PC-9 (cell line): ENCODE data around the gene HELT. TPM values are rescaled to one million over a fixed set of nuclear protein-coding genes. Genes with fewer than 3 reads are reported as not detected.

Experiments
- BruUV-seq: library from RNA; stranded (reverse); fragments of 400-500 nt; replicated peaks from 2 replicates; lab custom pipeline; 2021; lab: Mats Ljungman, UMichigan
- CTCF ChIA-PET: fragments of 300-600 bp; sonication (Branson Sonifier 250); formaldehyde crosslinking; loops from one replicate; lab custom pipeline; 2022; ENCODE audit warnings: antibody characterized with exemption; lab: Charles Lee
- POLR2A ChIA-PET: fragments of 300-600 bp; sonication (Branson Sonifier 250); formaldehyde crosslinking; loops from one replicate; lab custom pipeline; 2022; ENCODE audit warnings: antibody characterized with exemption; ENCODE audit not compliant: unreplicated experiment; lab: Charles Lee
- DNase-seq, 2 experiments: peaks; one replicate each; pipeline versions ENCODE4 v3.0.0 to v3.0.0-alpha.2; 2015 to 2022; ENCODE audit warnings: mixed read lengths in 1 of 2
- H2AFZ ChIP-seq: fragments of 200-600 bp; sonication (generic); 2 replicates; pipeline ENCODE4 v1.8.1; 2017; ENCODE audit warnings: antibody characterized with exemption
- H3F3A ChIP-seq: fragments of 200-600 bp; sonication (generic); 2 replicates; pipeline ENCODE4 v1.8.1; 2017; ENCODE audit warnings: antibody characterized with exemption, mild to moderate bottlenecking, low read depth; ENCODE audit not compliant: insufficient read depth
- H3K27ac ChIP-seq: fragments of 200-600 bp; sonication (generic); 2 replicates; pipeline ENCODE4 v1.6.1; 2016; ENCODE audit warnings: mixed run types
- H3K27me3 ChIP-seq: fragments of 200-600 bp; sonication (generic); 2 replicates; pipeline ENCODE4 v1.6.1; 2016; ENCODE audit warnings: low read depth, mixed run types; ENCODE audit not compliant: insufficient read depth
- H3K36me3 ChIP-seq: fragments of 200-600 bp; sonication (generic); 2 replicates; pipeline ENCODE4 v1.6.1; 2016; ENCODE audit warnings: low read depth, mixed run types
- H3K4me1 ChIP-seq: fragments of 200-600 bp; sonication (generic); replicated peaks from 2 replicates; pipeline ENCODE4 v1.6.1; 2016; ENCODE audit warnings: mixed run types; ENCODE audit not compliant: insufficient read depth
- H3K4me2 ChIP-seq: fragments of 200-600 bp; sonication (generic); 2 replicates; pipeline ENCODE4 v1.6.1; 2017; ENCODE audit warnings: mixed run types
- H3K4me3 ChIP-seq: fragments of 200-600 bp; sonication (generic); 2 replicates; pipeline ENCODE4 v1.6.1; 2016; ENCODE audit warnings: mixed run types
- H3K79me2 ChIP-seq: fragments of 200-600 bp; sonication (generic); 2 replicates; pipeline ENCODE4 v1.6.1; 2017; ENCODE audit warnings: low read depth, mixed run types
- H3K9me2 ChIP-seq: fragments of 200-600 bp; sonication (generic); 2 replicates; pipeline ENCODE4 v1.8.1; 2017; ENCODE audit warnings: mild to moderate bottlenecking; ENCODE audit not compliant: insufficient read depth
- H3K9me3 ChIP-seq: fragments of 200-600 bp; sonication (generic); 2 replicates; pipeline ENCODE4 v1.8.1; 2016; ENCODE audit warnings: low read depth; ENCODE audit not compliant: insufficient read depth
- H4K20me1 ChIP-seq: fragments of 200-600 bp; sonication (generic); 2 replicates; pipeline ENCODE4 v1.8.1; 2017; ENCODE audit not compliant: insufficient read depth
- EZH2 ChIP-seq: fragments of 200-600 bp; sonication (generic); IDR thresholded peaks from 2 replicates; pipeline ENCODE4 v1.8.0; 2017; ENCODE audit warnings: antibody characterized with exemption, low read depth
- intact Hi-C: fragments of 100-400 bp; cut with micrococcal nuclease; formaldehyde crosslinking; loops from one replicate; pipeline ENCODE4 v1.10.0; 2022; ENCODE audit not compliant: unreplicated experiment
- total RNA-seq: library from RNA; stranded (reverse); gene quantifications from 2 replicates; pipeline ENCODE4 v1.2.3, GENCODE V29; 2021
- TF ChIP-seq, protein P1 (sequence below): fragments of 200-600 bp; sonication (generic); conservative IDR thresholded peaks from 2 replicates; pipeline ENCODE4 v1.6.1; 2017; ENCODE audit warnings: mixed run types, antibody characterized with exemption, mild to moderate bottlenecking, moderate library complexity

The HELT gene
- total RNA-seq, 1 experiment from 2014 or later, result not detected

- no peaks in the 10 kb centered on the region for H3K36me3 ChIP-seq
- DNase-seq, result peak in 1 of 2 experiments; percentile 51
- no peaks in the 10 kb centered on the region for H3K27me3 ChIP-seq
- H4K20me1 ChIP-seq, result no peaks in the 10 kb centered on the region
- H2AFZ ChIP-seq, result no peak overlapping the region
- BruUV-seq, result no TSS peak
- H3K79me2 ChIP-seq, result no peaks in the 10 kb centered on the region
- TF ChIP-seq, protein P1, sequence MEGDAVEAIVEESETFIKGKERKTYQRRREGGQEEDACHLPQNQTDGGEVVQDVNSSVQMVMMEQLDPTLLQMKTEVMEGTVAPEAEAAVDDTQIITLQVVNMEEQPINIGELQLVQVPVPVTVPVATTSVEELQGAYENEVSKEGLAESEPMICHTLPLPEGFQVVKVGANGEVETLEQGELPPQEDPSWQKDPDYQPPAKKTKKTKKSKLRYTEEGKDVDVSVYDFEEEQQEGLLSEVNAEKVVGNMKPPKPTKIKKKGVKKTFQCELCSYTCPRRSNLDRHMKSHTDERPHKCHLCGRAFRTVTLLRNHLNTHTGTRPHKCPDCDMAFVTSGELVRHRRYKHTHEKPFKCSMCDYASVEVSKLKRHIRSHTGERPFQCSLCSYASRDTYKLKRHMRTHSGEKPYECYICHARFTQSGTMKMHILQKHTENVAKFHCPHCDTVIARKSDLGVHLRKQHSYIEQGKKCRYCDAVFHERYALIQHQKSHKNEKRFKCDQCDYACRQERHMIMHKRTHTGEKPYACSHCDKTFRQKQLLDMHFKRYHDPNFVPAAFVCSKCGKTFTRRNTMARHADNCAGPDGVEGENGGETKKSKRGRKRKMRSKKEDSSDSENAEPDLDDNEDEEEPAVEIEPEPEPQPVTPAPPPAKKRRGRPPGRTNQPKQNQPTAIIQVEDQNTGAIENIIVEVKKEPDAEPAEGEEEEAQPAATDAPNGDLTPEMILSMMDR, result peak; percentile 68
- no peak for TF ChIP-seq EZH2
- no peak overlapping the region for H3K27ac ChIP-seq
- no peaks in the 10 kb centered on the region for H3K4me1 ChIP-seq
- CTCF ChIA-PET, result interaction anchor here (0.5 kb wide), 1 partner anchor 24 kb away, joined by 3 read pairs; no protein-coding TSS in a partner anchor
- H3F3A ChIP-seq, result no peaks in the 10 kb centered on the region
- no peaks in the 10 kb centered on the region for H3K9me3 ChIP-seq
- H3K4me2 ChIP-seq, result no peak overlapping the region
- no peak overlapping the region for H3K4me3 ChIP-seq
- intact Hi-C loops, result no loop called here
- POLR2A ChIA-PET, result no interaction called here
- no peaks in the 10 kb centered on the region for H3K9me2 ChIP-seq
Observed at GRCh38 chr4:185011408-185011807, 6.9 kb upstream of the HELT start.

- CTCF ChIA-PET, result no interaction called here
- Histone ChIP-seq H3K4me2 (no peak overlapping the region), H3K9me2 (no peaks in the 10 kb centered on the region), H3K27me3 (0 out of 2 replicates have a peak, but pooled peaks cover 4% of the 10 kb centered on the region), H3F3A (no peaks in the 10 kb centered on the region), H3K79me2 (no peaks in the 10 kb centered on the region), H3K27ac (no peak overlapping the region), H2AFZ (no peak overlapping the region), H3K4me1 (no peaks in the 10 kb centered on the region), H3K9me3 (no peaks in the 10 kb centered on the region), H4K20me1 (no peaks in the 10 kb centered on the region), H3K4me3 (no peak overlapping the region), H3K36me3 (no peaks in the 10 kb centered on the region)
- DNase-seq, result no peak
- POLR2A ChIA-PET, result no interaction called here
- BruUV-seq, result no TSS peak
- intact Hi-C loops, result no loop called here
- no peak for TF ChIP-seq EZH2
- TF ChIP-seq, protein P1, result no peak
Observed at GRCh38 chr4:185013417-185014125, 4.7 kb upstream of the HELT start.

DNA sequence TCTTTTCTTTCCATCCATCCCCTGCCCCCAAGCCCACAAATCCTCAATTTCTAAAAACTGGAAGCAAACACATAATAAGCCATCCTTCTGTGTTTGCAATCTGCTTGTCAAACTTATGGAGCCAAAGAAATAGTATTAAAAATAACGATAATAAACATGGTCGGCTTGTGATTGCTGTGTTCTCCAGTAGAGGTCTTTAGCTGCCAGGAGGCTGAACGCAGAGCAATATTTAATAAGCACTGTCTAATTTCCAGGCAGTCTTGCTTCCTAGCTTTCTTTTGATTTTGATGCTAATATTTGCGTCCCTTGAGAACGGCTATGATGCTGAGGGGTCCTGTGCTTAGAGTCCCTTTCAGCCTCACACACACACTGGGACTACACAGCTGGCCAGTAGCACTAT is 3.2 kb upstream of the HELT start:
- CTCF ChIA-PET, result no interaction called here

More for the DNA sequence above, 3.2 kb upstream of the HELT start:
- H3K79me2 ChIP-seq, result no peaks in the 10 kb centered on the region
- 0 out of 2 replicates have a peak, but pooled peaks cover 8% of the 10 kb centered on the region for H3K27me3 ChIP-seq
- no peak for DNase-seq
- H3K9me3 ChIP-seq, result no peaks in the 10 kb centered on the region
- H3K4me2 ChIP-seq, result no peak overlapping the region
- intact Hi-C loops, result no loop called here
- no peaks in the 10 kb centered on the region for H3K36me3 ChIP-seq
- no peaks in the 10 kb centered on the region for H3K4me1 ChIP-seq
- POLR2A ChIA-PET, result no interaction called here
- no peak overlapping the region for H3K27ac ChIP-seq
- TF ChIP-seq, protein P1, result 0 out of 2 replicates have a peak, but pooled peaks have one; percentile 28
- TF ChIP-seq EZH2, result no peak
- H3K4me3 ChIP-seq, result no peak overlapping the region
- no peak overlapping the region for H2AFZ ChIP-seq
- H3F3A ChIP-seq, result no peaks in the 10 kb centered on the region
- H3K9me2 ChIP-seq, result no peaks in the 10 kb centered on the region
- no peaks in the 10 kb centered on the region for H4K20me1 ChIP-seq
- BruUV-seq, result no TSS peak
